Measurements from ENCODE around the gene PAPPA.

The PAPPA gene

GRCh38 chr9:116358251-116358650 is 204.7 kb downstream of the PAPPA start:
- no peak for DNase-seq

GRCh38 chr9:116360016-116360415 is 206.4 kb downstream of the PAPPA start:
- DNase-seq: no peak

- DNase-seq: no peak
These were observed 207.4 kb downstream of the PAPPA start for GRCh38 chr9:116360989-116361388.

- DNase-seq: no peak
These were observed 208.0 kb downstream of the PAPPA start for GRCh38 chr9:116361547-116361946.

- no peak for DNase-seq
These were observed 208.9 kb downstream of the PAPPA start for GRCh38 chr9:116362493-116362892.

- DNase-seq: no peak
These were observed 211.5 kb downstream of the PAPPA start for GRCh38 chr9:116365056-116365471.

- DNase-seq: no peak
These were observed 212.7 kb downstream of the PAPPA start for GRCh38 chr9:116366241-116366640.

- no peak for DNase-seq
These were observed 215.1 kb downstream of the PAPPA start for GRCh38 chr9:116368680-116369079.

GRCh38 chr9:116369706-116370105 is 216.1 kb downstream of the PAPPA start:
- DNase-seq: no peak

- DNase-seq: no peak
These were observed 217.0 kb downstream of the PAPPA start for GRCh38 chr9:116370556-116370955.

GRCh38 chr9:116372081-116372673 is 218.6 kb downstream of the PAPPA start:
- no peak for DNase-seq

- no peak for DNase-seq
These were observed 219.2 kb downstream of the PAPPA start for GRCh38 chr9:116372786-116373185.

- DNase-seq: no peak
These were observed 223.7 kb downstream of the PAPPA start for GRCh38 chr9:116377179-116377798.

GRCh38 chr9:116378873-116379272 is 225.3 kb downstream of the PAPPA start:
- DNase-seq: no peak

- DNase-seq: no peak
These were observed 226.2 kb downstream of the PAPPA start for GRCh38 chr9:116379821-116380220.

- DNase-seq: no peak
These were observed 227.0 kb downstream of the PAPPA start for GRCh38 chr9:116380496-116380995.

- DNase-seq: no peak
These were observed 227.8 kb downstream of the PAPPA start for GRCh38 chr9:116381350-116381749.

- DNase-seq: no peak
These were observed 228.5 kb downstream of the PAPPA start for GRCh38 chr9:116382053-116382452.

- DNase-seq: no peak
These were observed 229.5 kb downstream of the PAPPA start for GRCh38 chr9:116383133-116383532.

- no peak for DNase-seq
These were observed 230.3 kb downstream of the PAPPA start for GRCh38 chr9:116383936-116384335.

- DNase-seq: no peak
These were observed 234.5 kb downstream of the PAPPA start for GRCh38 chr9:116387934-116388698.

GRCh38 chr9:116389541-116390302 is 236.1 kb downstream of the PAPPA start:
- DNase-seq: no peak

Data from inflammatory macrophage (primary cell).